Measurements from ENCODE around the gene NPR1. TPM values are rescaled to one million over a fixed set of nuclear protein-coding genes. Genes with fewer than 3 reads are reported as not detected.

Gene NPR1
- total RNA-seq, 1 donor from 2014 or later = 1.8 TPM

DNA sequence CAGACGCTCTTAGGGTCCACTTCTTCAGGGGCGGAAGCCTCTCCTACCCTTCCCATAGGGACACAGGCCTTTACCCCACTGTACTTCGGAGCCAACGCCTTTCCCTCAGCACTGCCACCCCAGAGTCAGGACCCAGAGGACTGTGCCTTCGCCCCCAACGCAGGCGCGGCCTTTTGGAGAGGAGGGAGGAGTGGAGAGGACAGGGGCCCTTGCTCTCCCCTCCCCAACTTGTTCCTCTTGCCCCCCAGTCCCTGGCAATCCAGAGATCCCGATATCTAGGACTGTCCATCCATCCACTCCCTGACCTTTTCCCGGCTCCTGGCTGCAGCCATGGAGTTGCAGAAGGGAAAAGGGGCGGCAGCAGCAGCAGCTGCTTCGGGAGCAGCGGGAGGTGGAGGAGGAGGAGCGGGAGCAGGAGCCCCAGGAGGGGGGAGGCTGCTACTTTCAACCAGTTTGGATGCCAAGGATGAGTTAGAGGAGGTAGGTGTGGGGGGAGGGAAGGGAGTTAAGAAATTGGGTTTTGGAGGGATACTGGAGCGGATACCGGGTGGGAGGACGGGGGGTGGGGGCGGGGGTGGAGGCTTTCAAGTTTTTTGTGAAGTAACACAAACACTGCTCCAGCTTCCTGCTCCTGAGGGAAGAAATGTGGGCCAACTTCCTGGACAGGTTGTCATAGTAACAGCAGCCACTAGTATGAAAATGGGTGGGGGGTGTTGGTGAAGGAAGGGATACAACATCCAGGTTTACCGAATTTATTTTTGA, 50.0 kb downstream of the NPR1 start:
- peak; percentile 14 for ATAC-seq

- ATAC-seq = no peak
These were observed 52.0 kb downstream of the NPR1 start for GRCh38 chr1:153730468-153730988.

- ATAC-seq = no peak
These were observed 55.5 kb downstream of the NPR1 start for GRCh38 chr1:153733970-153734369.

DNA sequence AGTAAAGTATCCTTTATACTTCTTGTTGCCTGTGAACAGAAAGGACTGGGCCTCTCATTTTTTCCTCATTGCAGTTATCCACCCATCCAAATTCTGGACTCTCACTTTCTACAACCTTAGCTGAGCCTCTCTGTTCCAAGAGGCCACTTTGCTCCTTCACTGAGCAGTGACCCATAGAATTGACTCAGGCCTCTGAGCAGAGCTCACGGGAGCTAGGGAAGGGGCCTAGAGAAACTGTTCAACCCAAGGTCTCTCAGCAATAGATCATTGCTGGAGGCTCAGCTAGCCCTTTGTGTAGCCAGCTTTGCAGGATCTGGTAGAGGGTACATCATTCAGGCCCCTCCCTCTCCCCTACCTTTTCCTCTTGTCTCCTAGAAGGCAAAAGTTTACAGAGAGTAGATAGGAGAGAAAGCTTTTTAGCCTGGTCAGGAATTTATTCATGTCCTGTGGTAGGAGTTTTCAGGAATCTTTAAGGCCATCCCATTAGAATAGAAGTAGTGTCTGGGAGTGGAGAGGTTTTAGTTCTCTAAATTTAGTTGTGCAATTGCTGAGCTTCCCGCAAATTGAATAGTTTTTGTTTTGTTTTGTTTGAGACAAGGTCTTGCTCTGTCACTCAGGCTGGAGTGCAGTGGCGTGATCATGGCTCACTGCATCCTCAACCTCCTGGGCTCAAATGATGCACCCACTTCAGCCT, 56.1 kb downstream of the NPR1 start:
- no peak for ATAC-seq

DNA sequence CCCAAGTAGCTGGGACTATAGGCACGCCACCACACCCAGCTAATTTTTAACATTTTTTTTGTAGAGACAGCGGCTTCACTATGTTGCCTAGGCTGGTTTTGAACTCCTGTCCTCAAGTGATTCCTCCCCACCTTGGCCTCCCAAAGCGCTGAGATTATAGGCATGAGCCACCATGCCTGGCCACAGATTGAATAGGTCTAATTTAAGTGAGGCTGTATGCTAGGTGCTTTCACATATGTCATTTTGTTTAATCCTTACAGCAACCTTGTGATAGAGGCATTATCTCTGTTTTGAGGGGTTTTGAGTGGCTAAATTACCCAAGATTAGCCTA, 56.6 kb downstream of the NPR1 start:
- no peak for ATAC-seq

- no peak for ATAC-seq
These were observed 63.5 kb downstream of the NPR1 start for GRCh38 chr1:153741986-153742385.

GRCh38 chr1:153742411-153743142, 64.1 kb downstream of the NPR1 start:
- peak; percentile 52 for ATAC-seq

Other genes starting within 250 kb of the NPR1 start
- 5,647 TPM for gene S100A7, start 218.0 kb upstream of the NPR1 start, total RNA-seq
- 976 TPM for gene S100A6, start 142.7 kb upstream of the NPR1 start, total RNA-seq
- gene S100A5, start 137.8 kb upstream of the NPR1 start, total RNA-seq = not detected
- 36.0 TPM for gene S100A4, start 132.9 kb upstream of the NPR1 start, total RNA-seq
- 9.6 TPM for gene S100A3, start 129.4 kb upstream of the NPR1 start, total RNA-seq
- 4,166 TPM for gene S100A2, start 112.8 kb upstream of the NPR1 start, total RNA-seq
- 1,290 TPM for gene S100A16, start 65.6 kb upstream of the NPR1 start, total RNA-seq
- 1,938 TPM for gene S100A14, start 62.4 kb upstream of the NPR1 start, total RNA-seq
- 52.5 TPM for gene S100A13, start 51.2 kb upstream of the NPR1 start, total RNA-seq
- 0.44 TPM for gene S100A1, start 50.3 kb upstream of the NPR1 start, total RNA-seq
- 44.0 TPM for gene CHTOP, start 44.6 kb upstream of the NPR1 start, total RNA-seq
- gene SNAPIN, start 20.0 kb upstream of the NPR1 start, total RNA-seq = 32.0 TPM
- gene ILF2, start 7.7 kb upstream of the NPR1 start, total RNA-seq = 131 TPM
- 22.5 TPM for gene INTS3, start 49.4 kb downstream of the NPR1 start, total RNA-seq
- 16.1 TPM for gene SLC27A3, start 96.7 kb downstream of the NPR1 start, total RNA-seq
- gene GATAD2B, start 244.3 kb downstream of the NPR1 start, total RNA-seq = 17.9 TPM